T1000 (cell line): Measurements from ENCODE around the gene ARCN1.

Experiments used
- DNase-seq: peaks from one replicate; lab custom pipeline; 2025; ENCODE audit warnings: mixed read lengths; lab: John Stamatoyannopoulos, UW

Gene ARCN1

DNA sequence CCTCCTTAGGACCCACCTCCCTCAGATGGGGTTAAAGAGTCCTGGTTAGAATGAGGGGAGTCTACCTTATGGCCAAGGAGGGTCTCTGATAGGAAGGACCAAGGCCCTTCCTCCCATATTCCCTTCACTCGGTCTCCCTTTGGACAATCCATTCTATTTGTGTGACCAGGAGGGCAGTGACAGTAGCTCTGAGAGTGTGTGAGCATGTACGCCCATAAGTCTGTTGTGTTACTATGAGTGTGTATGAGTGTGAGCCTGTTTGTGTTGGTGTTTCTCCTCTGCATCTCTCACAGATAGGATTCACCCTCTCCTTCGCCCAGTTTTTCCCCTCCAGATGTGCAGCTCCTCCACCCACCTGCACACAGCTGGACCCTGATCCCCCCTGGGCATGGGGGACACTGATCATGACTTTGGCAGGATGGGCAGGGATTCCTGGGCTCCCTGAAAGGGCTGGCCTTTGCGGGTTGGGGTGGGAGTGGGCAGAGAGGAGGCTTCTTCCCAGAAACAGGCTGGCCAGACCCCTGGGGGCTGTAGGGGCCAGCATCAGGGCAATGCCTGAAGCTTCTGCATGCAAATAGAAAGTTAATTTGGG is 49.7 kb downstream of the ARCN1 start:
- no peak for DNase-seq

DNA sequence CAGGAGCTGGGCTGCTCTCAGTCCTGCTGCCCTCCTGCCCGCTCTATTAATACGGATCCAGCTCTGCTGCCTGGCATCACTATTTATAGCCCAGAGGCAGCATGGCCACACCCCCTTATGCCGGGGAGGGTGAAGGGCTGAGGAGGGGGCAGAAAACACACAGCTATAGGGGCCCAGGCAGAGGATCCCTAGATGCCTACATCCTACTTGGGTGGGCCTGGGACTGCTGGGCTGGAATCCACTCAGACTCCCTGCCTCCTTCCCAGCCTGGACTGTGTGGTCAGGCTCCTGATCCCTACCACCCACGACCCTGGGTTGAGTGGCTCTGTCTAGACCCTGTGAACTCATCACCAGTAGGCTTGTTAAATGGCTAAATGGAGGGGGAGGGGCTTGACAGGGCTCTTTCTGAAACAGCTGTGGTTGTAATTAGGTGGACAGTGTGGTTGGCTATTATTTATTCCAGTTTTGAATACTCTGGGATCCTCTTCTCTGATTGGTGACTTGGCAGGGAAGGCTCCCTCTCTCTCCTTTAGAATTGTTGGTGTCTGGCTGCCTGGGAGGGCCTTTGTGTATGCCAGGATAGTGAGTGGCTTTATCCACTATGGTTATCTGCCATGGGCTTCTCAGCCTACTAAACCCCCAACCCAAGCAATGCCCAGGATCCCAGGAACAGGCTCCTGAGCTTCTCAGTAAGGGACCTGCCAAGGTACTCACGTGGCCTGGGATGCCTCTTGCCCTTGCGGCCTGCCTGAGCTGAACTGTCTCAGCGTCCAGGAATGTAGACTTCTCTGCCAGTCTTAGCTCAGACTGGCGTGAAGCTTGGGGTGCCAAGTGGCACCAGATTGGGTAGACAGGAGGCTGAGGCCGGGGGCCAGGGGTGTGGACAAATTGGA is 50.4 kb downstream of the ARCN1 start:
- DNase-seq = peak; percentile 28

DNA sequence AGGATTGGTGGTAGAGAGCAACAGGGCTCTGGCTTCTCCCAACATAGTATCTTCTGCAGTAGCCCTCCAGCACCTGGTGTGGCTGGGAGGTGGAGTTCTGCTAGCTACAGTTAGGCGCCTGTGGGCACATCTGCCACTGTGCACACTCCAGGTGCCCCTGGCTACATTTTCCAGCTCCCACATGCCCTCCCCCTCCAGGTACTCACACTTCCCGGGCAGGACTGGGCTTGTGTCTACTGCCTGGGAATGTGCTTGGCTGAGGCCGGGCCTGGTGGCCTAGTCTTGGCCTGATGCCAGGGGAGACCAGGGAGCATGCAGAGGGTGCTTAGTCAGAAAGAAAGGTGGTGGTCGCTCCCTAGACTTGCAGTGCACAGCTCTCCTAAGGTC is 51.1 kb downstream of the ARCN1 start:
- no peak for DNase-seq

DNA sequence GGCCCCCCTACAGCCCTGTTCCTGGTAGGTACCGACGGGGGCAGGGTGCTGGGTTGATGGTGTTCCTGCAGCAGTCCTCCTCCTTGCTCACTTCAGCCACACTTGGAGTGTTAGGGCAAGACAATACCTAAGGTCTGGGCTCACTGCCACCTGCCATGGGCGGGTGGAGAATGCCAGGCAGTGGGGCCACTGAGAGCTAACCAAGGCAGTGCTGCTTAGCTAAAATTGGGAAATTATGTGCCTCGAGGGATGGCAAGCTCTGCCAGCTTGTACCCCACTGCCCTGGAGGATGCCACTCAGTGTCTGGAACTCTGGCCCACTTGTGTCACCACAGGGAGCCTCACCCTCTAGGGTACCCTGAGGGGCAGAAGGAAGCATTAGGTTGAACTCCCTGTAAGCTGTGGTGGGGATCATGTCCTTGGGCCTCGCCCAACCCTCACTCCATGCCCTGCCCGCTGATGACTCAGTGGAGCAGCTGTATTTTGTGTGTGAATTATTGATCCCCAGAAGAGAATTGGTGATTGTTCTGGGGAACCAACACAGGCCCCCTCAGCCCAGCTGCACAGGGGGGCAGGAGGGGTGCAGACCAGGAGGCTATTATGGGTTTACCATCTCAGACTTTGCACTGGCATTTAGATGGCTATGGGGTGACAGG is 53.0 kb downstream of the ARCN1 start:
- no peak for DNase-seq

DNA sequence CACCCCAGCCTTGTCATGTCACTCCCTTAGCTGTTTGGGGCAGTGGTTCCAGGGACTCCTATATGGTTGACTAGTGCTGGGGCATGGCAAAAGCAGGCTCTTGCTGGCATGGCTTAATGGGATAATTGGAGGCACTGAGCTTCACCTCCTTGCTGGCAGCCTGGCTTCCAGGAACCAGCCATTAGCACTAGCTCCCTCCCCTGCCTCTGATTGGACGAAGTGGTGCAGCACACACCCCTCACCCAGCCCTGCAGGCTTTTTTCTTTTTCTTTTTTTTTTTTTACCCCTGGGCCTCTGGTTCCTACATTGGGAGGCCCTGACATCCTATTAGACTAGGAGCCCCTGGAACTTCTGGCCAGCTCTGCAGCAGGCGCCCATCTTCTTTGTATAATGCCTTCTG is 53.8 kb downstream of the ARCN1 start:
- no peak for DNase-seq

DNA sequence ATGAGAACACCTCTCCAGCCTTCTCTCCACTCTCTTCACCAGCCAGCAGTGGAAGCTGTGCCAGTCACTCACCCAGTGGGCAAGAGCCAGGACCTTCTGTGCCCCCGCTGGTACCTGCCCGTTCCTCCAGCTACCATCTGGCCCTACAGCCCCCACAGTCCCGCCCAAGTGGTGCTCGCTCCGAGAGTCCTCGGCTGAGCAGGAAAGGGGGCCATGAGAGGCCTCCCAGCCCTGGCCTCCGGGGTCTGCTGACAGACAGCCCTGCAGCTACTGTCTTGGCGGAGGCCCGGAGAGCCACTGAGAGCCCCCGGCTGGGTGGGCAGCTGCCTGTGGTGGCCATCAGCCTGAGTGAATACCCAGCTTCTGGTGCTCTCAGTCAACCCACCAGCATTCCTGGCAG is 55.4 kb downstream of the ARCN1 start:
- DNase-seq = no peak

DNA sequence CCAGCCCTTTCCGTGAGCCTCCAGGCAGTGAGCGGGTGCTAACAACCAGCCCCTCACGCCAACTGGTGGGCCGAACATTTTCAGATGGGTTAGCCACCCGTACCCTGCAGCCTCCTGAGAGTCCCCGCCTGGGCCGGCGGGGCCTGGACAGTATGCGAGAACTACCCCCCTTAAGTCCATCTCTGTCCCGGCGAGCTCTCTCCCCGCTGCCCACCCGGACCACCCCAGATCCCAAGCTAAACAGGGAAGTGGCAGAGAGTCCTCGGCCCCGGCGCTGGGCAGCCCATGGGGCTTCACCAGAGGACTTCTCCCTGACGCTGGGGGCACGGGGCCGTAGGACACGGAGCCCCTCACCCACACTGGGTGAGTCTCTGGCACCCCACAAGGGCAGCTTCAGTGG is 55.8 kb downstream of the ARCN1 start:
- no peak for DNase-seq

DNA sequence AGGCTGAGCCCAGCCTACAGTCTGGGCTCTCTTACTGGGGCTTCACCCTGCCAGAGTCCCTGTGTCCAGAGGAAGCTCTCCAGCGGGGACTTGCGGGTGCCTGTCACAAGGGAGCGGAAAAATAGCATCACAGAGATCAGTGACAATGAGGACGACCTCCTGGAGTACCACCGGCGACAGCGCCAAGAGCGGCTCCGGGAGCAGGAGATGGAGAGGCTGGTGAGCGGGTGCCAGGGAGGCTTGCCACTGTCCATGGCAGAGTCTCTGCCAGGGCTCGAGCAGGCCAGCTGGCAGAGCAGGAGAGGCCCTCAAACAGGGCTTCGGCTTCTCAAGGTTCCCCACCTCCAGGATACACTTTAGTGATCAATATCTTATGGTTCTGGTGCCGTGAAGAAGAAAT is 56.2 kb downstream of the ARCN1 start:
- DNase-seq = no peak

DNA sequence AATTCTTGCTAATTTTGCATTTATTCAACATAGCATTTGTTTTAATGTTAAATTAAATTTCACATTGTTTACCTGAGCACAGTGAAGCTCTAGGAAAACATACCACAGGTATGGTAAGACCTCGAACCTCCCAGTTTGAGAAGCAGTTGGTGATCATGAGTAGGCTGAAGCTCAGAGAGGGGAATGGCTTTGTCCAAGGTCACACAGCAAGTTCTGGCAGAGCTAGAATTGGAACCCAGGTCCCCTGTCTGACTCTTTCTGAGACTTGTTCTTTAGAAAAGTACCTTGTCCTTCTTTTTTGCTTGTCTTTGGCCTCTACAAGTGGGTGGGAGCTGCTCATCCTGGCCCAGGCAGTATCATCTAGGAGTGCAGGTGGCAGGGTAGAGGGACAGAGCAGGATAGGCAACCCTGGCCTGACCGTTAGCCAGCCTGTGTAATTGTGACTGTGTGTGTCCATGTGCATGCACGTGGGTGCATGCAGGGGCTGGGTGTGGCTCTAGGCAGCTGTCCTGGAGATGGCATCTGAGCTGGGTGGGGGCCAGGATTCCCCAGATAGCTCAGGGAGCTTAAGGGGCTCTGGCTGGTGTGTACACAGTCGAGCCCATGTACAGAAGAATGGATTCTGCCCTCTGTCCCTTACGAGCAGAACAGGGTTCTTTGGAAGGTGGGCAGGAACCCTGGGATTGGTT is 56.8 kb downstream of the ARCN1 start:
- DNase-seq = no peak

DNA sequence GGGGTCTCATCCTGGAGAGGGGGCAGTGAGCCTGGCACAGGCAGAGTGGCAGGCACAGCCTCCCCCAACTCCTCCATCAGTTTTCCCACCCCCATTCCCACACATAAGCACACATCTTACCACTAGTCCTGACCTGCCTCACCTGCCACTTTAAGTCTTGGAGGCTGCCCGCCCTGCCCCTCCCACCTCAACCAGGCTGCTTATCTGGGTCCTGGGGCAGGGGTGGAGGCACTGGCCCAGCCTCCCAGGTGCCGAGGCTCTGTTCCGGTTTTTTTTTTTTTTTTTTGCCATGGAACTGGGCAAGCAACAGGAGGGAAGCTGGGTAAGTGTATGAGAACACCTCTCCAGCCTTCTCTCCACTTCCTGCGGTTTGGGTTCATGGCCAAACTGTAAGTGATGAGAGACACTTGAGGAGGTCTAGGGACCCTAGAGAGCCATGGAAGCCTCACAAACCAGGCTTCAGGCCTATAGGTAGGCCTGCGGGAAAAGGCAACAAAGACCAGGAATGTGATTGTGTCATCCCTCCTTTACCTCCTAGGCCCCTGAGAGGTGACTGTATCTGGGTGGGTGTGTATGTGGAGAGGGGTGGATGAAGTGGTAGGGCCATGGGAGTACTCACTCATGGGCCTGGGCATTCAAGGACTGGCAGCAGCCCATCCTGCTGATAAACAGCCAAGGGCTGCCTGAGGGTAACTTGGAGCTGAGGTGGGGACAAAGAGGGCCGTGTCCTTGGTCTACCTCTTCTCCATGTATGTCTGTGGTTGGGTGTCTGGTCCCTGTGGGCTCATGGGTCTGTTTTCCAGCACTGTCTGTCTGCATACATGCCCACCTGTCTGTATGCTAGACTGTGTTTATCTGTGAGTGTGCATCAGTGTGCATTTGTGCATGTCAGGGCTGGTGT is 57.8 kb downstream of the ARCN1 start:
- DNase-seq = no peak

DNA sequence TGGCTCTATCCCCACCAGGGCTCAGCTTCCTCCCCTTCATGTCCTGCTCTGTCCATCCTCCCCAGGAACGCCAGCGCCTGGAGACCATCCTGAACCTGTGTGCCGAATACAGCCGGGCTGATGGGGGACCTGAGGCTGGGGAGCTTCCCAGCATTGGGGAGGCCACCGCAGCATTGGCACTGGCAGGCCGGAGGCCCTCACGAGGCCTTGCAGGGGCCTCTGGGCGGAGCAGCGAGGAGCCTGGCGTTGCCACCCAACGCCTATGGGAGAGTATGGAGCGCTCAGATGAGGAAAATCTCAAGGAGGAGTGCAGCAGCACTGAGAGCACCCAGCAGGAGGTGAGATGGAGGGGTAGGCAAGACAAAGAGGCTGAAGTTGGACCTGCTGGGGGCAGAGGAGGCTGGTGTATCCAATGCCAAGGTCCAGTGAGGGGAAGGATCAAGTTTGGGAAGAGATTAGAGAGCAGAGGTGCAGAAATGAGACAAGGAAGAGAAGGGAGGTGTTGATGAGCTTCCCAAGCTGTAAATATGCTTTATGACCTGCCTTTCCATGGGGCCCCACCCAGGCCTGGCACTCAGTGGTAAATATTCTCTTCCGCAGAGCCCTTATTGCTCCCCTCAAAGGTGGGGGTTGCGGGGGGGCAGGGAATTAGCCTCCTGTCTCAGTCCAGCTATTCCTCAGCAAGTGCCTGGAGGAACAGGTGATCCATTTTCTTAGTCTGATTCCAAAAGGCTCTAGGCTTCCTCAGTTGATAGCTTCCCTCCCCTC is 59.1 kb downstream of the ARCN1 start:
- DNase-seq = no peak

DNA sequence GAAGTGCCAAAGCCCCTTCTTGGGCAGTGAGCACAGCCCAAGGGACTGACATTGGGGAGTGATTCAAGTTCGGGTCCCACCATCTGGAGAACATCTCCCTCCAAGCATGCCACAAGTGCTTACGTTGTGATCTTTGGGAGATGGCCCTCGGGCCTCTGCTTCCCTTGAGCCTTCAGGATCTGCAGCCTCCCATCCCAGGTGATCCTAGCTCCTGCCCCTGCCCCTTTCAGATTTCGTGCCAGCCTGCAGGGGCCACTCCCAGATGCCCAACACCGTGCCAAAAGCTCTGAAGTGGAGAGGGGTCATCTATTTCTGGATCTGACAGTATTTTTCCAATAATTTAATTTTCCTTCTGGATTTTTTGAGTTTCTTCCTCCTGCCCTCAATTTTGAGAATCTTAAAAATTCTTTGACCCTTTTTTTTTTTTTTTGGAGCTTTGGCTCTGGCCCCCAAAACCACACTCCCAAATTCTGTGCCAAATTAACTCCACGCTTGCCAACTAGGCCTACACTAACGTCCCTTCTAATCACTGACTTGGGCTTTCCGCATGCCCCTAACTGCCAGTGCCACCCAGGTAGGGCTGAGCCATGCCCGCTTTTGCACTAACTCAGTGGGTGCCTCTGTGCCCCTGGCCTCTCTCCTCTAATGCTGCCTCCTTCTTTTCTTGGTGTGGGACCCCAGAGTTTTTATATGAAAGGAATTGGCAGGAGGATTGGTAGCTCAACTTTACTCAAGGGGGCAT is 60.5 kb downstream of the ARCN1 start:
- no peak for DNase-seq

DNA sequence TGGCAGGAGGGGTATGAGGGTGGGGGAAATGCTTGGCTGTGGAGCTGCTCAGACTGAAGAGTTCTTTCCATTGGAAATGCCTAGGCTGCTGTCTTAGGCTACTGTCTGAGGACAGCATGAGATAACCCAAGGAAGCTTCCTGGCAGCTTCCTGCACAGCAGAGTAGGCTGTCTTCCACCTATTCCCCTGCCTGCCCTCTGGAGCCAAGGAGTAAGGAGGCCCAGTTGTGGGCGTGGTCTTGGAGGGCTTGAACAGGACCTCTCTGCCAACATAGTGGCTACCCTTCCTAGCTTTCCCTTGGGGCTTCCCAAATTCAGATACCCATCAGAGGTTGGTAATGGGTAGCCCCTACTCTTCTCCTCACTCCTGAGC is 61.1 kb downstream of the ARCN1 start:
- DNase-seq = no peak

DNA sequence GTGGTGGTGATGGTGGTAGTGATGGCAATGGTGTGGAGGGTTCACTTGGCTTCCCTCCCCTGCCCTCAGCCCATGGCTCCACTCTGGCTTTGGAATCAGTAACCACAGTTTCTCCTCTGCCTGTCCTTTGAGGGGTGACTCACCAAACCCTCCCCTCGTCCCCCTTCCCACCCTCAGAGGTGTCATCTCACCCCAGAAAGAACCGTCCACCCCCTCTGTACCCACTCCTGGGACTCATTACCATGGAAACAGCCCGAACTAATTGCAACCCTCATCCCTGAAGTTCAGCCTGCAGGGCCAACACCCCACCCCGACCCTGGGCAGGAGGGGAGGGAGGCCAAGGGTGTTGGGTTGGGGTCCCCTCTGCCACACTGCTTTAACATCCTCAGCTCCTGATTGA is 61.8 kb downstream of the ARCN1 start:
- no peak for DNase-seq

DNA sequence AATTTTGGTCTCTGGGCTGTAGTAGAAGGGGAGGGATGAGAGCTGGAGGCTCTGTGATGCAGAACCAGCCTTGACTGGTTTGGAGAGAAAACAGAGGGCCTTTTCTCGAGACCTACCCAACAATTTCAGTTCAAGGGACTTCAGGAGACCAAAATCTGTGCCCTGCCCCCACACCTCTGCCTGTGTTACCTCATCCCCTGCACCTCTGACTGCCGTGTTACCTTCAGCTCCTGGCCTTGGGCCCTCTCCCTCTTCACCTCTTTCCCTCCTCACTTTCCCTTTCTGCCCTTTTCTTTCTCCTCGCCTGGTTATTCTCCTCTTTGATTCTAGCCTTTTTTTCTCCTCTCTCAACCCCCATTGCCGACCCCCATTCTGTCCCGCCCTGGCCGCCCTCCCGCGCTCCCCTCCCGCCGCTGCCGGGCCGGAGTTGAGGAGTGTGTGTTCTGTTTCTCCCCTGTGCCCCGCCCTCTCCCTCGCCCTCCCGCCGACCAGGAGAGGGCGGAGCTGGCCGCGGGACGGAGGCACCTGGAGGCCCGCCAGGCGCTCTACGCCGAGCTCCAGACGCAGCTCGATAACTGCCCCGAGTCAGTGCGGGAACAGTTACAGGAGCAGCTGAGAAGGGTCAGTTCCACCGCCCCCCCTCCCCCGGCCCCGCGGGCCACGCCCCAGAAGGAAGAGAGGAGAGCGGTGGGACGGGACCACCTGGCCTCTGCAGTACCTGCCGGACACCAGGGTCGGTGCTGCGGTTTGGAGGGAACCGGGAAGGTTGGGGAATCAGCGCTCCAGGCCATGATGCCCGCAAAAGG is 62.4 kb downstream of the ARCN1 start:
- no peak for DNase-seq

DNA sequence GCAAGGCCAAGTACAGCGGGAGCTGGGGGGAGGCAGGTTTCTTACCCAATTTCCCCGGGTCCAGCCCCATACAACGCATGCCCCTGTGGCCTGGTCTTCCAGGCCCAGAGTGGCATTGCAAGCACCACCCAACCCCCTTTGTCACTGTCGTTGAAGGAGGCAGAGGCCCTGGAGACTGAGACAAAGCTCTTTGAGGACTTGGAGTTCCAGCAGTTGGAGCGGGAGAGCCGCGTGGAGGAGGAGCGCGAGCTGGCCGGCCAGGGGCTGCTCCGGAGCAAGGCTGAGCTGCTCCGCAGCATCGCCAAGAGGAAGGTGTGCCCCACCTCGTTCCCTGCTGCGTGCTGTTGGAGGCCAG is 63.0 kb downstream of the ARCN1 start:
- no peak for DNase-seq

DNA sequence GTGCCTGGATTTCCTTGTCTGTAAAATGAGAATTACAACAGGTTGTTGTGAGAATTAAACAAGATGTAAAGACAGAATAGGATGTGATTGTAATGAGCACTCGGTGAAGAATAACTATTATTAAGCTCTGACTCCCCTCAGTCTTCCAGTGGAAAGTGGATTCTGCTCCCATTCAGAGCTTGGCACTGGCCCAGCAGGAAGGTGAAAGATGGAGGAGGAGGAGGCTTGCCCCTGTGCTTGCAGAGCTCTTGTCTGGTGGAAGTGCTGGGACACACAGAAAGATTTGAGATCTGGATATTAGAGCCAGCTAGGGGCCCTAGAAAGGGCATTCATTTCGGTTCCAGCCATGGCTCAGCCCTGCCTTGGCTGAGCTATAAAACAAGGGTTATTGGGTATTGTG is 63.4 kb downstream of the ARCN1 start:
- DNase-seq = no peak

DNA sequence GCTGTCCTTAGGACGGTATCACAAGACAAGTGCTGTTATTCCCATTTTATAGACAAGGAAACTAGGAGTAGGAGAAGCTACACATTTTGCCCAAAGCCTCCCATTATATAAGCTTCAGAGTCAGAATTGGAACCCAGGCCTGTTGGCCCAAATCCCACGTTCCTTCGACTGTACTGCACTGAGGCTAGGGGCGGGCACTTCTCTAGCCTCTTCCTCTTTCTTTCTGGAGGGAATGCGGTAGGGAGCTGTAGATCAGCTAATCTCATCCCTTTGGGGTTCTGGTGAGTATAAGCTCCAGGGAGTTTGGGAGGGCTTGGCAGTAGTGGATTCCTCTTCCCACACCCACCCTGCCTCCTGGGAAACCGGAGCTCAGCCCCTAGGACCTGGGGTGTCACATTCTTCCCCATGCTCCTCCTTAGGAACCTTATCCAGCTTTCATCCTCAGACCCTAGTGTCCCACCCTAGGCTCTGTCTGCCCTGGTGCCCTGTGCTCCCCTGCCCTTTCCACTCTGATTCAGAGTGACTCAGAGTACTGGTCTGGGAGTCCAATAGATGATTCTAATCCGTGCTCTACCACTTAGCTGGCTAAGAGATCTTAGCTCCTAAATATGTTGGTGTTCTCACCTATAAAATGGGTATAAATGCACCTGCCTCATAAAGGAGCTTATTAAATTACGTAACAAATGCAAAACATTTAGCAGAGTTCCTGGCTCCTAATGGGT is 64.5 kb downstream of the ARCN1 start:
- DNase-seq = no peak

DNA sequence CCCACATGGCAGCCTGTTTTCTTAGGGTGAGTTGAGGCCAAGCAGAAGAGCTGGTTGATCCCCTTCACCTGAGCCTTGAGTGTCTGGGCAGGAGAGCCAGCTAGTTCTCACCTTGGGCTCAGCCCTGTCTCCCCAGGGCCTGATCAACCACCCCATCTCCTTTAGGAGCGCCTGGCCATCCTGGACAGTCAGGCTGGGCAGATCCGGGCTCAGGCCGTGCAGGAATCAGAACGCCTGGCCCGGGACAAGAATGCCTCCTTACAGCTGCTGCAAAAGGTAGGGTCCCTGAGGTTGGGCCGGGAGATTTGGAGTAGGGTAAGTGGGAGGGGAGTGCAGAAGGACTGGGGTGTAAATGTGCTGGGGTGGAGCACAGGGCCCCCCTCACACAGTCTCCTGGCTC is 66.5 kb downstream of the ARCN1 start:
- no peak for DNase-seq
